Uterus (tissue), 4 donors: ENCODE data around the gene ICAM2. TPM values are rescaled to one million over a fixed set of nuclear protein-coding genes. Genes with fewer than 3 reads are reported as not detected.

Experiments used
- DNase-seq, 2 donors: peaks; one replicate each; pipeline ENCODE4 v3.0.0-alpha.2; 2019 to 2020
- H3K27ac ChIP-seq, 2 donors: fragments of 200-600 bp; sonication (generic); 1 replicate in 1 of 2; 2 replicates in 1 of 2; pipeline ENCODE4 v1.5.1; 2016 to 2018
- H3K27me3 ChIP-seq, 2 donors: fragments of 200-600 bp; sonication (generic); one replicate each; pipeline ENCODE4 v1.5.1; 2018 to 2019; ENCODE audit warnings: control low read depth in 1 of 2
- H3K36me3 ChIP-seq, 2 donors: fragments of 200-600 bp; sonication (generic); one replicate each; pipeline ENCODE4 v1.5.1; 2019; ENCODE audit warnings: control low read depth in 1 of 2
- H3K4me1 ChIP-seq, 2 donors: fragments of 200-600 bp; sonication (generic); one replicate each; pipeline ENCODE4 v1.5.1; 2018 to 2019; ENCODE audit warnings: control low read depth in 1 of 2
- H3K4me3 ChIP-seq, 2 donors: fragments of 200-600 bp; sonication (generic); 1 replicate in 1 of 2; 2 replicates in 1 of 2; pipeline ENCODE4 v1.5.1; 2018 to 2019; ENCODE audit warnings: mild to moderate bottlenecking in 1 of 2
- H3K9me3 ChIP-seq, 2 donors: fragments of 200-600 bp; sonication (generic); one replicate each; pipeline ENCODE4 v1.5.1; 2019; ENCODE audit warnings: control low read depth in 1 of 2
- CTCF ChIP-seq, 4 experiments: fragments of 200-600 bp in 2 of 4; fragments of 450-650 bp in 2 of 4; sonication (generic) in 2 of 4; IDR thresholded peaks; one replicate each; pipeline ENCODE4 v1.5.1; 2016 to 2019; ENCODE audit warnings: antibody characterized with exemption in 4 of 4, mild to moderate bottlenecking in 2 of 4, moderate library complexity in 1 of 4
- POLR2A ChIP-seq, 2 donors: fragments of 450-650 bp; IDR thresholded peaks; one replicate each; pipeline ENCODE4 v1.6.1; 2016; ENCODE audit warnings: antibody characterized with exemption in 2 of 2, mild to moderate bottlenecking in 1 of 2, moderate library complexity in 1 of 2
- intact Hi-C: fragments of 100-400 bp; cut with DNase I; formaldehyde crosslinking; loops from one replicate; pipeline ENCODE4 v1.15.1; 2023; ENCODE audit warnings: low total_unique reads
- total RNA-seq, 4 donors: library from RNA; depleted of rRNA in 3 of 4; stranded (reverse); fragments of >200 nt in 3 of 4; gene quantifications; one replicate each; pipeline versions ENCODE4 v1.1.0 to v1.2.4, GENCODE V29; 2014 to 2023
- donor health status: DM: yes; HTN: yes; CAD: no.

The ICAM2 gene
- total RNA-seq, 4 donors from 2014 or later: 20.6 to 108 (median 42.4) TPM

- Histone ChIP-seq H3K4me1 (peaks cover 0 to 3% of the 10 kb centered on the region in 2 donors), H3K27ac (no peak overlapping the region), H3K36me3 (no peaks in the 10 kb centered on the region), H3K27me3 (no peaks in the 10 kb centered on the region), H3K9me3 (no peaks in the 10 kb centered on the region), H3K4me3 (no peak overlapping the region)
- TF ChIP-seq POLR2A (IDR thresholded peaks at IDR 0.05): no peak
- no peak for TF ChIP-seq CTCF (IDR thresholded peaks at IDR 0.05)
- intact Hi-C loops: no loop called here
- DNase-seq: peak in 1 of 2 donors; percentile 11
These were observed 16.8 kb downstream of the ICAM2 start for GRCh38 chr17:64003526-64004121.

DNA sequence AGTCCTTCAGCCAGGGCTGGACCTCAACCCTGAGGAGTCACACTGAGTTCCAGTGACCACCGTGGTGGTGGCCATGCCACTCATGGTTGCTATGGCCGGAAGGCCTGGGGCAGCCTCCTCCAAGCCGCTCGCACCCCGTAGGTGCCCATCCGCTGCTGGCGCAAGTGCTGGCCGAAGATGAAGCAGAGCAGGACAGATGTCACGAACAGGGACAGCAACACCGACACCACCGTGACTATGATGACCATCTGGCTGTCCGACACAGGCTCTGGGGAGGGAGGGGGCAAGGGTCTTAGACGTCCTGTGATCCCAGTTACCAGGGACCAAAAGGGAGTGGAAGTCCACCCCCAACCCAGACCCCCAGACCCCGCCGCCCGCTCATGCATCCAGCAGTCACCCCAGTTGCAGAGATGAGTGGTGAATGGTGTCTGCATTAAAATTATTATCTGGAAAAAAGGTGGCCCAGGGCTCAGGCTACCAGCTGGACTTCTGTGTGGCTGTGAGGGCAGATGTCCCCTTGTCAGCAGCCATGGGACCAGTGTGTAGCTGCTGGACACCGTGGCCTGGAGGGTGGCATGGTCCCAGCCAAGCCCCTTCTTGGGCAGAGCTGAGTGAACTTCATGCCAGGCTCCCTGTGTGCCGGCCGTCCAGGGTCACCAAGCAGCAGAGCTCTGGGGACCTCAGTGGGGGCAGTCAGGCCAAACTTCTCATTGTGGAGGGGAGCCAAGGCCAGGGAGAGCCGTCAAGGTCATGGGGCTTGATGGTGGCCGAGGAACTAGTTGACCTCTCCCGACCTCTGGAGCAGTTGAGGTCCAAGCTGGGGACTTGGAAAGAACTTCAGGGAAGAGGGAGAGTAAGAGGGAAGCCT, 17.5 kb downstream of the ICAM2 start:
- DNase-seq: peak in 1 of 2 donors; percentile 10
- H3K27ac ChIP-seq: peak overlapping the region; percentile 32 to 54
- no peaks in the 10 kb centered on the region for H3K36me3 ChIP-seq
- H3K4me1 ChIP-seq: peaks cover 0 to 6% of the 10 kb centered on the region in 2 donors
- no peak overlapping the region for H3K4me3 ChIP-seq
- H3K27me3 ChIP-seq: no peaks in the 10 kb centered on the region
- H3K9me3 ChIP-seq: no peaks in the 10 kb centered on the region
- intact Hi-C loops: no loop called here
- TF ChIP-seq POLR2A (IDR thresholded peaks at IDR 0.05): no peak
- TF ChIP-seq CTCF (IDR thresholded peaks at IDR 0.05): no peak

DNA sequence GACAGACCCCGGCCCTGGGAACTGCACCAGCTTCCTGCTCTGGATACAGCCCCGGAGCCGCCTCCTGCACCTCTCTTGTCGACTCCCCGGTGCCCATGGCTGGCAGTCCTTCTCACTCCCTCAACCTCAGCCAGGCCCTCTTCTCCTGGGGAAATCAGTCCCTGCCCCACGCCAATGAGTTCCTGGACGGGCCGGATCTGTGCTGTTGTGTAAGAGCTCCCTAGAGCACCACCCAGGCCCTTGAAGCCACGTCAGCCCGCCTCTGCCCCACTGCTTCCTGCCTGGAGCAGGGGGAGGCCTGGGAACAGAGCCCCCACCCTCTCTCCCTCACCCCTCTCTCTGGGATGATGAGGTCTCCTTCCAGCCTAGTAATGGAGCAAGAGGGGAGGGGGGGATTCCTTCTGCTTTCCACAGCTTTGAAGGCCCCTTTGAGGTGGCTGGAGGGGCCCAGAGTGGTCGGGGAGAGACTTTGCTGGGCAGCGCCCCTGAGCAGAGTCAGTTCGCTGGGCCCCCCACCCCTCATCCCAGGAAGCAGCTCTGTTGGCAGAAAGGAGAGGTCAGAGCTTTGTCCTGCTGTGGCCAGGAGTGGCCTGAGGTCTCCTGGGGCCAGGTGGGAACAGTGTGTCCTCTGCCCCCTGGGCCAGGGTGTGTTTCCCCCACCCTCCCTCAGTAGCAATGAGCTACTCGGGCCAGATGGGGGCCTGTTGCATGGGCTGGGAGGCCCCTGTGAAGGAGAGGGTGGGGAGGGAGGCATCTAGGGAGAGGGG, 18.5 kb downstream of the ICAM2 start:
- no peak overlapping the region for H3K4me3 ChIP-seq
- DNase-seq: peak in 1 of 2 donors; percentile 53

DNA sequence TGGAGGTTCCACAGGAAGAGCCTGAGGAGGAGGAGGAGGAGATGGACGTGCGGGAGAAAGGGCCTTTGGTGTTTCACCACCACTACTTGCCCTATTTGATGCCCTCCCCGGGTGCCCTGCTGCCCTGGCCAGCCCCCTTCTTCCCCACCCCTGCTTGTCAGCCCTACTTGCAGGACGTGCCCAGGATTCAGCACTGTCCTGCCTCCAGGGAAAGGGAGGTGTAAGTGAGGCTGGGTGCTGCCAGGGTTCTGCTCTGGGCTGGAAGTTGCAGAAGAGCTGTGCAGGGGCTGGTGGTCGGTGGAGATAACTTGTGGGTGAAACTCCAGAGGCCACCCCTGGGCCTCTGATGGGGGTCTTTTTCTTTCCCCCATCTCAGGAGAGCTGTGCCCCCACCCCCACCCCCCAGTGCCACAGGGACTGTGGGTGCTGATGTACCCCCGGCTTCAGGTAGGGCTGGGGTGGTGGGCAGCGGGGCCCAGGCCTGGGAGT, 19.3 kb downstream of the ICAM2 start:
- intact Hi-C loops: no loop called here
- Histone ChIP-seq H3K4me1 (peaks cover 0 to 6% of the 10 kb centered on the region in 2 donors), H3K27me3 (no peaks in the 10 kb centered on the region), H3K4me3 (no peak overlapping the region), H3K36me3 (no peaks in the 10 kb centered on the region), H3K9me3 (no peaks in the 10 kb centered on the region), H3K27ac (peak overlapping the region in 1 of 2 donors; percentile 54)
- DNase-seq: peak in 1 of 2 donors; percentile 12
- TF ChIP-seq POLR2A (IDR thresholded peaks at IDR 0.05) (no peak), CTCF (IDR thresholded peaks at IDR 0.05) (no peak)

More for the DNA sequence above, 18.5 kb downstream of the ICAM2 start:
- Histone ChIP-seq H3K9me3 (no peaks in the 10 kb centered on the region), H3K4me1 (peaks cover 0 to 6% of the 10 kb centered on the region in 2 donors), H3K27me3 (no peaks in the 10 kb centered on the region), H3K36me3 (no peaks in the 10 kb centered on the region), H3K27ac (peak overlapping the region; percentile 32 to 54)
- intact Hi-C loops: no loop called here
- TF ChIP-seq POLR2A (IDR thresholded peaks at IDR 0.05) (no peak), CTCF (IDR thresholded peaks at IDR 0.05) (no peak)
